ENCODE results near the gene CD74.

The CD74 gene

GRCh38 chr5:150396267-150396666 is 16.4 kb downstream of the CD74 start:
- DNase-seq, result no peak

- no peak for DNase-seq
Measured at GRCh38 chr5:150395688-150395975, 17.1 kb downstream of the CD74 start.

DNA sequence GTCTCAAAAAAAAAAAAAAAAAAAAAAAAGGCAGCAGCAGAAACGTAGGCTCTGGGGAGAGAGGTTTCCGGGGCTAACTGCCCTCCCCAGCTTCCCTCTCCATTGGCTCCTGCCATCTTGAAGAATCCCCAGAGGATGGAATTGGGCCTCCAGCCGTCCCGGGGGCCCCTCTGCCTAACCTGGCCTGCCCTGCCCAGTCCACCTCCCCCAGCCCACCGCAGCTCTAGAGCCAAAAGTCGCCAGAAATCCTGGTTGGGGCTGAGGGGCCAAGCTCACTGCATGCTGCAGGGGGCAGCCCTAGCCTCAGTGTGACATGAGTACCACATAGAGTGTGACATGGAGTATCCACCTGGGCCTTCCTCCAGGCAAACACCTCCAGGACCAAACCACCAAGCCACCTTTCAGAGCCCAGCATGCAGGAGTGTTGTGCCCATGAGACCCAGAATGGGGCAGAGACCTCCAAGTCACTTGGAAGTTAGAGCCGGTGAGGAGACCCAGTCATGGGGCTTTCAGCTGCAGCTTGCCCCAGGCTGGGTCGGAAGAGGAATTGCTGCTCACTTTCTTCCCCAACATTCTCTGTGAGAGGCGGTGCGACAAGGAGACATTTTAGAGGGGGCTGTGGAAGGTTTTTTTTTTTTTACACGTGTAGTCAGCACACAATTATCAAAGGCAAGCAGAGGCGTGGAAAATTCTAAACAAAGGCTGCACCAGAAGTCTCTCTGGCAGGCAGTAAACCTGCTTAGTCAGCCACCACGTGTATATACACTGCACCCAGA is 17.6 kb downstream of the CD74 start:
- no peak for DNase-seq

DNA sequence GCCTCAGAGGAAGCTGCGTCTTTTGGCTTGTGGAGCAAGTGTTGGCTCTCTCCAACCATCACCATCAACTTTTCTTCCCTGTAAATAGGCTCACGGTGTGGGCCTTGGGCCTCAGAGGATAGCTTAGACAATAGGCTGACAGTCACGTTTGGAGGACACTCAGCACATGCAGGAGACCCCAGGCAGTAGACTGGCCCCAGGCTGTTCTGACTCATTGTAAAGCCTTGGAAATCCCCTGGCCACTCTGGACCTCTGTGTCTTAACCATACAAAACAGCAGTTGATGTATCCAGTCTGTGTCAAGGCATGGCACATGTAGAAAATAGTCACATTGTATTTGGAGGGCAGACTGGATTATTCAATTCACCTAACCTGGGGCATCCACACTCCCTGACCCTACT is 18.6 kb downstream of the CD74 start:
- DNase-seq, result no peak

DNA sequence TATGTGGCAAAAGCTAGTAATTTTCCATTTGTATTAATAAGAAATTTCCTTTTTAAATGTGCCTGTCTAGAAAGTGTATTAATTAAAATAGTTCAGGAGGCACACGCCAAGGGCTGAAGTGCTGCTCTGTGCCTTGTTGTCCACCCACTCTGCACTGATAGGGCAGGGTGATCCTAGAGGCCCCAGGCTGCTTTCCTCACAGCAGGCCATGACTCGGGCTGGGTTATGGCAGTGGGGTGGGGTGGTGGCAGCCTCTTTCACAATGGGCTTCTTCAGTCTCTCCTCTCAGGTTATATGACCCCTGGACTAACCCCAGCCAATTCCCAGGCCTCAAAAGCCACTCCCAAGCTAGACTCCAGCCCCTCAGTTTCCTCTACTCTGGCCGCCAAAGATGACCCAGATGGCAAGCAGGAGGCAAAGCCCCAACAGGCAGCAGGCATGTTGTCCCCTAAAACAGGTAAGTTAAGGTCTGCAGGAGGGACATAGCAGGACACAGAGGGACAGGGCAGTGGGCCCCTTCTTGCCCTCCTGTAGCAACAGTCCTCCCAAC is 19.5 kb downstream of the CD74 start:
- no peak for DNase-seq

- no peak for DNase-seq
Measured at GRCh38 chr5:150392680-150393079, 20.0 kb downstream of the CD74 start.

DNA sequence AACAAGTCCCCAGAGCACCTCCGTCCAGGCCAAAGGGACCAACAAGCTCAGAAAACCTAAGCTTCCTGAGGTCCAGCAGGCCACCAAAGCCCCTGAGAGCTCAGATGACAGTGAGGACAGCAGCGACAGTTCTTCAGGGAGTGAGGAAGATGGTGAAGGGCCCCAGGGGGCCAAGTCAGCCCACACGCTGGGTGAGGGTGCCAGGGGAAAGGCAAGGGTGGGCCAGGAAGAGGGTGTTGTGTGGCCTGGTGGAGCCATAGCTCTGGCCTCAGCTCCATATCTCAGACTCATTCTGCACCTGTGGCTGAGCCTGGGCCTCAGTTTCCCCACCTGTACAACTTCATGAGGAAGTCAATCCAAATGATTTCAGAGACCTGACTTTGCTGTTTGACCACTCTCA is 20.7 kb downstream of the CD74 start:
- DNase-seq, result no peak

GRCh38 chr5:150391064-150391834 is 21.5 kb downstream of the CD74 start:
- DNase-seq, result no peak

DNA sequence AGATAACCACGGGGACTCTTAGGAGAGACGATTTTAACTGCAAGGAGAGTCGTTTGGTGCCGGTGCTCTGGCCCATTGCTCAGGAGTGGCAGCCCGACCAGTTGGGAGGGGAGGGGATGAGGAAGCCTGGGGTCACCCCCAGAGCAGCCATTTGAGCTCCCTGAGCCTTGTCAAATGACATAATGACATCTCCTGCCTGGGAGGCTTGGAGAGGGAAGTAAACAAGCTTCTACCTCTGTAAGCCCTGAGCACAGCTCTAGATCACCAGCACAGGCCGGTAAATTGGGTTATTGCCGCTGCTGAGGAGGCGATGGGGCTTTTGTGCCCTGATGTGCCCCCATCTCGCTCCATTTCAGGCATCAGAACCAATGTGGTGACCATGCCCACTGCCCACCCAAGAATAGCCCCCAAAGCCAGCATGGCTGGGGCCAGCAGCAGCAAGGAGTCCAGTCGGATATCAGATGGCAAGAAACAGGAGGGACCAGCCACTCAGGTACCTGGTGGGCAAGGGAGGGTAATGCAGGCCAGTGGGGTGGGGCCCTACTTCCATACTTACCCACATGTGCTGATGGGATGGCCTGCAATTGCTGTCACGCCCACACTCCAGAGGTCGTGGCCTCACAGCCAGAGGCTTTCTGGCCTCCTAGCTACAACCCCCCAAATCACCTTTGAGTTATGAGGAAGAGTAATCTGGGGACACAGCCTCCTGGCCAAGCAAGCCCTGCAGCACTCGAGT is 23.0 kb downstream of the CD74 start:
- DNase-seq, result no peak

- no peak for DNase-seq
Measured at GRCh38 chr5:150386024-150386855, 26.5 kb downstream of the CD74 start.

DNA sequence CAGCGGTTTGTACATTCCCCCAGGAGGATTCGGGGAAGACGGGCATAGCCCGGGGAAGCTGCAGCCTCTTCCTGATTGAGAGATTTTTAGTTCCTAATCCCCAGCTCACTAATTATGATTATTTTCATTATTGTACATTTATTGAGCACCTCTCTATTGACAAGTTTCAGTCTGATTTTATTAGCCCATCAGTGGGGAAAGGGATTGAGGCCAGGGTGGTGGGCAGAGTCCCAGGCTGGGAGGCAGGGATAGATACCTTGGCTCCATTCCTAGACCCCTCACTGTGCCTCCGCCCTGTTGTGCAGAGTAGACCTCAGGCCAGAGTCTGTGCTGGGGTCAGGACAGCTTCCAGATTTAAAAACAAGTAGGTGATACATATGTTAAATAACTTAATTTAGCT is 28.0 kb downstream of the CD74 start:
- no peak for DNase-seq

DNA sequence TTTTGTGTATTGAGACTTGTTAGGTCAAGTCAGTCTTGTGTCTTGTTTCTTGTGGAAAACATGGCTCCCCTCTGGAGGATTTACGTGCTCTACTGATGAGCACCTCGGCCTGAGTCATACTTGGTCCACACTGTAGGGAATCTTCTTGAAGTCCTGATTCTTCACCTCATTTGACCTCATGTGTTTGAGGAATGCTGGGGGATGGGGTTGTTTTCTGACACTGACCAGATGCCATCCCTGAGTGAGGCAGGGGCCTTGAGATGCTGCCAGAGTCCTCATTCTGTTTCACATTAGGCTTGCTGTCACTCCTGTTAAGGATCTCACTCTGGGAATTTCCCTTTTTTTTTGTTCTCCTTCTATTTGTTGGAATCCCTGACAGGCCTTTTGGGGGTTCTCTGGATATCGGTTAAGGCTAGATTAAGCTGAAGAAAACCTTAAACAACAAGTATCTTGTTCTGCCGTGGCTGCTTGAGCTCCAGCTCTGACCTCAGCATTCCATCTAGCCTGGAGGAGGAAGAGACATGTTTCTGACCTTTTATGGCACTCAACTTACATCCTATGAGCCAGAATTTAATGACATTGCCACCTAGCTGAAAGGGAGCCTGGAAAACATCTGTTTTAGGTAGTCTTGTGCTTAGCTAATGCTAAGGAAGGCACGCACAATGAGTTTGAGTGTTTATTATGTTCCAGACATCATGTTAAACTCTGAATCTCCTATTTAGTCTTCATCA is 34.6 kb downstream of the CD74 start:
- no peak for DNase-seq

DNA sequence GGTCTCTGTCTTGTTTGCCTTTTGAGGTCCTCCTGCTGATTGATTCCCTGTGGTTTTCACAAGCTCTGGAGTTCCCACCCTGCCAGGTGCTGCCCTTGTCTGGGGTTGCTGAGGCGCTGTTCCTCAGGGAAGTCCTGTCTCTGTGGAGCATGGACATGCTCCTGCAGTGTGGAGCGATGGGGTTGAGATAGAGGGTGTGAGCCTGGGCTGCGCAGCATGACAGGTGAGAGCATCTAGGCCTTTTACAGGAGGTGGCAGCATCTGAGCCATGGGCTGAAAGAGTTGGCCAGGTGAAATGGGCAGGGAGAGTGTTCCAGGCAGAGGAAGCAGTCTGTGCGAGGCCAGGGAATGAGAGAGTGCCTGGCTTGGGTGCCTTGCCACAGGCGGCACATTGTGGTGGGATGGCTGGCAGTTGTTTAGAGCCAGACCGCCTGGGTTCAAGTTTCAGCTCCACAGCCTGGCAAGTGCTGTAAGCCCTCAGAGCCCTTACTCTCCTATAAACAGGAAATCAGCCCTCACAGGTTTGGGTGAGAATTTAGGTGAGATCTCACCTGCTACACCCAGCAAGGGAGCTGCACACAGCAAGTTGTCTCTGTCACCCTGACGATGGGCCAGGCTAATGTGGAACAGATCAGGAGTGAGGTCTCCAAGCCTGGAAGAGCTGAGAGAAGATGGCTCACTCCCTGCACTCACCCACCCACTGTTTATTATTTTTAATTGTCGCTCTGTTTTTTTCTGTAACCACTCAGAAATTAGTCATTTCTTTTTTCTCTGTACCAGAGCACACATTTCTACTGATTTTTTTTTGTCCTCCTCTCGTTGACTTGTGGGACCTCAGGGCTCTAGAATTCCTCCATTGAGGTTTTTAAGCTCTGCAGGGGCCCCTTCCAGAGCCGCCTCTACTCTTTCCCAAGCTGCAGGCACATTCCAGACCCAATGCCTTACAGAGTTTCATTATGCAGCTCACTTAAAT is 35.6 kb downstream of the CD74 start:
- DNase-seq, result no peak

DNA sequence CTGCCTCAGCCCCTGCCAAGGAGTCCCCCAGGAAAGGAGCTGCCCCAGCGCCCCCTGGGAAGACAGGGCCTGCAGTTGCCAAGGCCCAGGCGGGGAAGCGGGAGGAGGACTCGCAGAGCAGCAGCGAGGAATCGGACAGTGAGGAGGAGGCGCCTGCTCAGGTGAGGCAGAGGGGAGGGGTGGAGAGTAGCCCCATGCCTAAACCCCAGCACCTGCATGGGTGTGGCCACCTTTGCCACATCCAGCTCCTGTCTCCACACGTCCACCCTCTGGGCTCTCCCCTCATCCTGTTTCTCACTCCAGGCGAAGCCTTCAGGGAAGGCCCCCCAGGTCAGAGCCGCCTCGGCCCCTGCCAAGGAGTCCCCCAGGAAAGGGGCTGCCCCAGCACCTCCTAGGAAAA is 38.1 kb downstream of the CD74 start:
- no peak for DNase-seq

GRCh38 chr5:150372639-150373038 is 40.1 kb downstream of the CD74 start:
- DNase-seq, result no peak

GRCh38 chr5:150368526-150368925 is 44.2 kb downstream of the CD74 start:
- no peak for DNase-seq

DNA sequence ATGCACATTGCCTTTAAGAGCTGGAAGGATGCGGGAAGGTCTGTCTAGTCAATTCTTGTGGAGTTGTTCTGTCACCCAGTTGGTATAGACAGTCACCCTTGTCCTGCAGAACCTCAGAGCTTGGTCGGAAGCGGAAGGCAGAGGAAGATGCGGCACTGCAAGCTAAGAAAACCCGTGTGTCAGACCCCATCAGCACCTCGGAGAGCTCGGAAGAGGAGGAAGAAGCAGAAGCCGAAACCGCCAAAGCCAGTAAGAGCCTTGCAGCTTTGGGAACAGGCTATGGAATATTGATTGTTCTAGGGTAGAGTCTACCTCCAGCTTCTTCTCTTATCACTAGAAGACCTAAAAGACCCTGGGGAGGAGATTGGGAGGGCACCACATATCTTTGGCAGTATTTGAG is 48.7 kb downstream of the CD74 start:
- DNase-seq, result no peak

GRCh38 chr5:150363185-150363584 is 49.5 kb downstream of the CD74 start:
- DNase-seq, result no peak

DNA sequence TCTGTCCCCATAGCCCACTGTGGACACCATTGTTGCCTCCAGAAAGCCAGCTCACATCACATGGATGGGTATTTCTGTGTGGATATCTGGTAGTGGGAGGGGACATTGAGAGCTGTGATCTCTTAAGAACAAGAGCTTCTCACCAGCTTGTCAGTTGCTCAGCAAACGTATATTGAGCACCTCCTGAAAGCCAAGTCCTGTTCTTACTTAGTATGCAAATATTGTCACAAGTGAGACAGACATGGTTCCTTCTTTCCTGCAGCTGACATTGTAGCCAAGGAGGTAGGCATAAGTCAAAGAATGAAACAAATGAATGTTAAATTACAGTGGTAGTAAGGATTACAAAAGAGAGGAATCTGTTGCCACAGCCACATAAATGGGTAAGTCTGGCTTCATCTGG is 51.4 kb downstream of the CD74 start:
- no peak for DNase-seq

DNA sequence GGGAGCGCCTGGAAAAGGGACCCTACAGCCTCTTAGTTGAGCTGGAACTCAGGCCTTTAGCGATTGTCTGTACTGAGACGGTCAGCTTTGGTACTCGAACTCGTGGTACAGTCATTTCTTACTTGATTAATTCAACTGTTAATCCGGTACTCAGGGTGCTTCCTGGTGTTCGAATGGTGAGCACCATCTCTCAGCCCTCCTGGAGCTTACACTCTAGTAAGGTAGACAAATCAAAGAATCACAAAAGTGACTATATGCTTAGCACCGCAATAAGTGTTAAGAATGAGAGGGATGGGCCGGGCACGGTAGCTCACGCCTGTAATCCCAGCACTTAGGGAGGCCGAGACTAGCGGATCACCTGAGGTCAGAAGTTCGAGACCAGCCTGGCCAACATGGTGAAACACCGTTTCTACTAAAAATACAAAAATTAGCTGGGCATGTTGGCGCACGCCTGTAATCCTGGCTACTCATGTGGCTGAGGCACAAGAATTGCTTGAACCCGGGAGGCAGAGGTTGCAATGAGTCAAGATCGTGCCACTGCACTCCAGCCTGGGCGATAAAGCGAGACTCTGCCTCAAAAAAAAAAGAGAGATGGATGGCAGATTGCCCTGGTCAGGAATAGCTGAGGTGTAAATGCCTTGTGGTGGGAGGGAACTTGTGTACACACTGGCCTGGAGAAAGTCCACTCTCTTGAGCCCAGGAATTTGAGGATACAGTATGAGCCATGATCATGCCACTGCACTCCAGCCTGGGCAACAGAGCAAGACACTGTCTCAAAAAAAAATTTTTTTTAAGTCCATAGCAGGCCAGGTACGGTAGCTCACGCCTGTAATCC is 54.2 kb downstream of the CD74 start:
- DNase-seq, result no peak
